DOHH2 (cell line): ENCODE results near the gene AGBL5.

Experiments
- EZH2phosphoT487 ChIP-seq: fragments of 200-600 bp; sonication (generic); IDR thresholded peaks from 2 replicates; pipeline ENCODE4 v1.6.1; 2017; ENCODE audit warnings: borderline replicate concordance, mild to moderate bottlenecking, antibody characterized with exemption, low read length, moderate library complexity, mixed read lengths
- TF ChIP-seq, protein P1 (sequence below): fragments of 200-600 bp; sonication (generic); IDR thresholded peaks from one replicate; pipeline ENCODE4 v1.5.1; 2014; ENCODE audit warnings: antibody characterized with exemption, mild to moderate bottlenecking, low read depth, low read length; ENCODE audit not compliant: poor library complexity, severe bottlenecking

DNA sequence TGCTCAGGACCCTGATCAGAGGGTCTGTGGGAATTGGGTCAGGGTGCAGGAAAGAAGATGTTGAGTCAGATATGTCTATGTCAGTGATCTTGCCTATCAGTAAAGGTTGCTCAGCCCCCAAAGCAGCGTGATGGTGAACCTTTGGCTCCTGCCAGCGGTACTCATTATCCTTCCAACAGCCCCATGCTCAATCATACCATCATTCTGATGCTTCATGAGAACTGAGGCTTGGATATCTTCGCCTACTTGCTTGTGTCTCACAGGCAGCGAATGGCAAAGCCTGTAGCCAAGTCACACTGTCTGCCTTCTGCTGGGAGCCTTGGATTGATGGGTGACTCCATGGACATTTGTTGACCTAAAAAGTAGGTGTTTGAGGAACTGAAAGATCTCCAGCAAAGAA lies 37.7 kb upstream of the AGBL5 start:
- TF ChIP-seq, protein P1, sequence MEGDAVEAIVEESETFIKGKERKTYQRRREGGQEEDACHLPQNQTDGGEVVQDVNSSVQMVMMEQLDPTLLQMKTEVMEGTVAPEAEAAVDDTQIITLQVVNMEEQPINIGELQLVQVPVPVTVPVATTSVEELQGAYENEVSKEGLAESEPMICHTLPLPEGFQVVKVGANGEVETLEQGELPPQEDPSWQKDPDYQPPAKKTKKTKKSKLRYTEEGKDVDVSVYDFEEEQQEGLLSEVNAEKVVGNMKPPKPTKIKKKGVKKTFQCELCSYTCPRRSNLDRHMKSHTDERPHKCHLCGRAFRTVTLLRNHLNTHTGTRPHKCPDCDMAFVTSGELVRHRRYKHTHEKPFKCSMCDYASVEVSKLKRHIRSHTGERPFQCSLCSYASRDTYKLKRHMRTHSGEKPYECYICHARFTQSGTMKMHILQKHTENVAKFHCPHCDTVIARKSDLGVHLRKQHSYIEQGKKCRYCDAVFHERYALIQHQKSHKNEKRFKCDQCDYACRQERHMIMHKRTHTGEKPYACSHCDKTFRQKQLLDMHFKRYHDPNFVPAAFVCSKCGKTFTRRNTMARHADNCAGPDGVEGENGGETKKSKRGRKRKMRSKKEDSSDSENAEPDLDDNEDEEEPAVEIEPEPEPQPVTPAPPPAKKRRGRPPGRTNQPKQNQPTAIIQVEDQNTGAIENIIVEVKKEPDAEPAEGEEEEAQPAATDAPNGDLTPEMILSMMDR = no peak
- no peak for TF ChIP-seq EZH2phosphoT487
